ENCODE measurements around the gene ADAM10.

DNA sequence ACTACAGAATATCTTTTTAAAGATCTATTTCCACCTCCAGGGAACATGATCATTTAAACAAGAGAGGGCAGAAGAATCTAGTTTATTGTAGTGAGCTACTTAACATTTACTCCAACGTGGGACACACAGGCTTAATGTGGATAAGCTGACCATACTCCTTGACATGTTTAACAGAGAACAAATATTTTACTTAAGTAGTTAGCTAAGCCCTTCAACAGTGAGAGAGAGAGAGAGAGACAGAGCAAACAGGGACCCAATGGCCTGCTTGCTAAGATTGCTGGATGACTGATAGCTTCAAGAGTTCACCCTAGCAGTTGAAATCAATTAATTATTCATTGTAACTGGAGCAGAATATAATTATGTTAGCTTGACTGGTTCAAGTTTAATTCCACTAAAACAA lies 158.6 kb downstream of the ADAM10 start:
- no peak for TF ChIP-seq CTCF (IDR thresholded peaks at IDR 0.05)
- TF ChIP-seq POLR2A (IDR thresholded peaks at IDR 0.05), result no peak
- no peak for TF ChIP-seq POLR2AphosphoS5 (IDR thresholded peaks at IDR 0.05; ENCODE audit: insufficient read depth in 1 of 2, low read depth in 1 of 2)
